GM12865 (cell line): Measurements from ENCODE around the gene IFRD1.

Experiments
- DNase-seq: peaks from one replicate; pipeline ENCODE4 v3.0.0; 2010; ENCODE audit warnings: low read depth
- H3K4me3 ChIP-seq: 2 replicates; pipeline ENCODE4 v1.5.1; 2011; ENCODE audit warnings: mild to moderate bottlenecking, low read depth, low read length, control low read depth
- TF ChIP-seq, protein P1 (sequence below): IDR thresholded peaks from 2 replicates; pipeline ENCODE4 v1.5.1; 2011; ENCODE audit warnings: low read length, control low read depth, low read depth, inconsistent platforms; ENCODE audit not compliant: insufficient read depth; ENCODE audit errors: missing control alignments

The IFRD1 gene

GRCh38 chr7:112467867-112468266 is 17.6 kb downstream of the IFRD1 start:
- TF ChIP-seq, protein P1, sequence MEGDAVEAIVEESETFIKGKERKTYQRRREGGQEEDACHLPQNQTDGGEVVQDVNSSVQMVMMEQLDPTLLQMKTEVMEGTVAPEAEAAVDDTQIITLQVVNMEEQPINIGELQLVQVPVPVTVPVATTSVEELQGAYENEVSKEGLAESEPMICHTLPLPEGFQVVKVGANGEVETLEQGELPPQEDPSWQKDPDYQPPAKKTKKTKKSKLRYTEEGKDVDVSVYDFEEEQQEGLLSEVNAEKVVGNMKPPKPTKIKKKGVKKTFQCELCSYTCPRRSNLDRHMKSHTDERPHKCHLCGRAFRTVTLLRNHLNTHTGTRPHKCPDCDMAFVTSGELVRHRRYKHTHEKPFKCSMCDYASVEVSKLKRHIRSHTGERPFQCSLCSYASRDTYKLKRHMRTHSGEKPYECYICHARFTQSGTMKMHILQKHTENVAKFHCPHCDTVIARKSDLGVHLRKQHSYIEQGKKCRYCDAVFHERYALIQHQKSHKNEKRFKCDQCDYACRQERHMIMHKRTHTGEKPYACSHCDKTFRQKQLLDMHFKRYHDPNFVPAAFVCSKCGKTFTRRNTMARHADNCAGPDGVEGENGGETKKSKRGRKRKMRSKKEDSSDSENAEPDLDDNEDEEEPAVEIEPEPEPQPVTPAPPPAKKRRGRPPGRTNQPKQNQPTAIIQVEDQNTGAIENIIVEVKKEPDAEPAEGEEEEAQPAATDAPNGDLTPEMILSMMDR: no peak
- no peak overlapping the region for H3K4me3 ChIP-seq
- DNase-seq: no peak

GRCh38 chr7:112470194-112470593 is 19.9 kb downstream of the IFRD1 start:
- TF ChIP-seq, protein P1: no peak

DNA sequence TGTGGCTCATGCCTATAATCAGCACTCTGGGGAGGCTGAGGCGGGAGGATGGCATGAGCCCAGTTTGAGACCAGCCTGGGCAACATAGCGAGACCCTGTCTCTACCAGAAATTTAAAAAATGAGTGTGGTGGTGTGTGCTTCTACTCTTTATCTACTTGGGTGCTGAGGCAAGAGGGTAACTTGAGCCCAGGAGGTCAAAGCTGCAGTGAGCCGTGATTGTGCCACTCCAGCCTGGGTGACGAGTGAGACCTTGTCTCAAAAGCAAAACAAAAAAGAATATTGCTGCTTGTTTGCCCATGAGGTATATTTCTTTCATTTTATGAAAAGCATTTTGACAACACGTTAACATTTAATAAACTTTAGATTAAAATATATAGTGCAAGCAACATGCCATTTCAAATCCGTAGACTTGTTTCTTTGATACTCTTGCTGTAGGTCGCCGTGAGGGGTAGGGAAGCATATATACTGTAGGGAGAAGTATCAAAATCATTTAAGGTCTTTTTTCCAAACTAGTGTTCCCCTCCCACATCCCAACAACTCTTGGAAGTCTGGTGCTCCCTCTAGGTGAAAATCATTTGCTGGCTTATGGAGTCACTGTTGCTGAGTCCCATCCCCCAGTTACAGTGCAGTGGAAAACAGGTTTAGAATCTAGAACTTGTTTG is 26.3 kb downstream of the IFRD1 start:
- TF ChIP-seq, protein P1: no peak
- no peak for DNase-seq
- no peak overlapping the region for H3K4me3 ChIP-seq

More at GRCh38 chr7:112470194-112470593, 19.9 kb downstream of the IFRD1 start:
- H3K4me3 ChIP-seq: no peak overlapping the region
- DNase-seq: no peak

GRCh38 chr7:112481121-112481736 is 31.0 kb downstream of the IFRD1 start:
- DNase-seq: no peak
- no peak overlapping the region for H3K4me3 ChIP-seq
- TF ChIP-seq, protein P1: no peak

GRCh38 chr7:112481833-112482670 is 31.8 kb downstream of the IFRD1 start:
- no peak for DNase-seq
- TF ChIP-seq, protein P1: no peak
- H3K4me3 ChIP-seq: no peak overlapping the region

GRCh38 chr7:112484671-112485167 is 34.5 kb downstream of the IFRD1 start:
- DNase-seq: no peak
- TF ChIP-seq, protein P1: no peak
- no peak overlapping the region for H3K4me3 ChIP-seq
